HG02852 (cell line): ENCODE measurements around the gene IL22.
"Not testable (repeated sequence)": the region's sequence is repeated elsewhere in the genome, so short reads cannot be mapped to it uniquely, and the experiment has no call there.

Source experiments
- ATAC-seq: cut with Tn5 transposase; IDR thresholded peaks from one replicate; pipeline ENCODE4 v1.9.1; 2021; ENCODE audit warnings: mild to moderate bottlenecking, moderate library complexity; ENCODE audit not compliant: unreplicated experiment

Gene IL22

DNA sequence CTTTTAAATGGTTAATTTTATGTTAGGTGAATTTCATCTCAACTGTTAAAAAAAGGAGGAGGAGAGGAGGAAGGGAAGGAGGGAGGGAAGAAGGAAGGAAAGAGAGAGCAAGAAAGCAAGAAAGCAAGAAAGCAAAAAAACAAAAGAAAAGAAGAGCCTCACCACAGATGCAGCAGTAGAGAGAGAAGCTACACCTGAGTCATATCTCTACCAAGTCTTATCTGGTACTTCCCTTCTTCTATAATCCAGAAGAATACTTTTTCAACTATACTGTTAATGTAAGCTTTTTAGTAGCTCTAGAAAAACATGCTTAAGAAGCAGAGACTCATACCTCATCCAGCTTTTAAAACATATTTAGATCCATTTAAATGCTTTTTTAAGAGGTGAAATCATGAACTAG is 22.2 kb downstream of the IL22 start:
- ATAC-seq: no peak

DNA sequence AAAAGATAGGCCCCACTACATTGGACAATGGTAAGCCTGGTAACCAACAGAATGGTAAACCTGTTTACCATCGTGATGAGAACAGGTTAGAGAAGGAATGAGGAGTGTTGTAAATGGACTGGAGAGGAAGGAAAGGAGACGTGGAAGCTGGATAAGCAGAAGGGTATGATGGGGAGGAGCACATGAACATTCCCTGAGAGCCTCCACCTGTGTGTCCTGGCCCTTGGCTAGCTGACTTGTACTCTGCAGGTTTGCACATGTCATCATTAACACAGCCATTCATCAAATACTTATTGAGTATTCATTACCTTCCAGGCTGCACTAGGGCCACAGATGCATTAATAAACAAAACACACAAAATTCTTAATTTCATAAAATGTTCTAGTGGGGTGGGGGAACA is 23.4 kb downstream of the IL22 start:
- no peak for ATAC-seq

DNA sequence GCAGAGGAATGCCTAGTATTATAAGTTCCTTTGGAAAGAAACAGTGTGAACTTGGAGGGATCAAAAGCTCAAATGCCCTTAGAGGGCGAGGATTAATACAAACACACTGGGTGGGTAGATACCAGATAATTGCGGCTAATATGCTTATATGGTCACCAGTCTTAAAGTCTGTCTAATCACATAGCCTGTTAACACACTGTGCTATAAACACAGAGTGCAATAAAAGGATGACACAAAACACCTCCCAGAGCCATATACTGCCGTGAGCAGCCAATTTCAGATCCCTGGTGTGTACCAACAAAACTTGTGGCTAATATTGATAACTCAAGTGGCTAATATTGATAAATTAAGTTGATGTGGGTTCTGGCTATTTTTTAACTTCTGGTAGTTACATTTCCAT is 26.0 kb downstream of the IL22 start:
- no peak for ATAC-seq

DNA sequence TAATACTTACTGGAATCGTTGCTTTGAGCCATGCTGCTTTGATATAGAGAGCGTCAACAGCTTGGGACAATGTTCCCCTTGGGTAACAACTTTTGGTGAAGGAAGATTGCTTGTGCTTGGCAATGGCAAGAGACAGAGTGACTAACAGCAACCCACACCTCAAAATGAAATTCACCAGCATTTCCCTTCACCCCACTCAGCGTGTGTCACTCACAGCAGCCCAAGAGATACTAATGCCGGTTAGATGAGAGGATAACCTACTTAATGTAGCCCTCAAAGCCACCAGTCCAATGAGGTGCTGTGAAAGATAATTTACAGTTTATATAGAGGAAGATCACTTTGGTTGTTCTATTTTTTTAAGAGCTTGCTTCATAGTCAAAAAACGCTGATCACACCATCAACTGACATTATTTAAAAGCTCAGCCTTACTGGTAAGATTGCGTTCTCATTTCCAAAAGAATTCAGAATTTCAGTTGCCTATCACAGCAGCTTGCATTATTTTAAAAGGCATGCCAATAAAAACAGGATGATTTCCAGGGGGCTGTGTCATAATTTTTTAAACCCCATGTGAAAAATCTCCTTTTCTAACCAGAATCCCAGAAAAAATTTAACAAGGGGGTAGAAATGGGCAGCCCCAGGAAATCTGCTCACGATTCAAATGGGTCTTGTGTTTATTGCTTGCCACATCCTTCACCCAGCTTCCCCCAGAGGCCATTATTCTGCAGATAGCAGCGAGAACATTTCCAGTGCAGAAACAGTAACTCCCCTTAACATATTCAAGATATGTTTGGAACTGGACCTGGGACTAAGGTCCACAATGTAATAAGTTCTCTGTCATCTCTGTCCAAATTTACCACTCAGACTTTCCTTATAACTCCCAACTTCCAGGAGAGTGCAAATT is 27.6 kb downstream of the IL22 start, which contains the start of gene IL26:
Gene IL26, minus strand, starts transcription at position 235 of the 901 bp plus-strand sequence. Its CDS starts 54 bp downstream, at position 181.
- ATAC-seq: no peak

DNA sequence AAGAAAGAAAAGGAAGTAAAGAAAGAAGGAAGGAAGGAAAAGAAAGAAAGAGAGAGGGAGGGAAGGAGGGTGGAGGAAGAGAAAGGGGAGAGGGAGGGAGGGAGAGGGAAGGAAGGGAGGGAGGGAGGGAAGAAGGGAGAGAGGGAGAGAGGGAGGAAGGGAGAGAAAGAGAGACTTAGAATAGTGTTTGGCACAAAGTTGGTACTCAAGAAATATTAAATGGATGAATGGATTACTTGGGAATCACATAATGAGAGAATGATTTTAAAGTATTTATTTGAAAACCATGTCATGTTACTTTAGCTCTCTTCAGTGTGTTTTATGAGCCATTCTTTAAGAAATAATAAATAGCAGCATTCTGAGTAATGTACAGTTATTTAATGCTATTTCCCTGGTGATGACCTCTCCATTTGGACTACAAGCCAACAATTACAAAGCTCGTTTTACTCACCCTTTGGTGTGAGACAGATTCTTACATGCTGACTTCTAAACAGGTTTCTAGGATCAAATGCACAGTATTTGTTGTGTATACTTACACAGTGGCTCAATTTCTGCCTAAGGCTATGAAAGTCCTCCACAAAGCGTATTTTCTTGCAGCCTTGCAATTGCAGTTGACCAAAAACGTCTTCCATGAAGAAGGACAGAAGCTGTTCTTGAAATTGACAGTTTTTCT is 28.7 kb downstream of the IL22 start:
- no peak for ATAC-seq

DNA sequence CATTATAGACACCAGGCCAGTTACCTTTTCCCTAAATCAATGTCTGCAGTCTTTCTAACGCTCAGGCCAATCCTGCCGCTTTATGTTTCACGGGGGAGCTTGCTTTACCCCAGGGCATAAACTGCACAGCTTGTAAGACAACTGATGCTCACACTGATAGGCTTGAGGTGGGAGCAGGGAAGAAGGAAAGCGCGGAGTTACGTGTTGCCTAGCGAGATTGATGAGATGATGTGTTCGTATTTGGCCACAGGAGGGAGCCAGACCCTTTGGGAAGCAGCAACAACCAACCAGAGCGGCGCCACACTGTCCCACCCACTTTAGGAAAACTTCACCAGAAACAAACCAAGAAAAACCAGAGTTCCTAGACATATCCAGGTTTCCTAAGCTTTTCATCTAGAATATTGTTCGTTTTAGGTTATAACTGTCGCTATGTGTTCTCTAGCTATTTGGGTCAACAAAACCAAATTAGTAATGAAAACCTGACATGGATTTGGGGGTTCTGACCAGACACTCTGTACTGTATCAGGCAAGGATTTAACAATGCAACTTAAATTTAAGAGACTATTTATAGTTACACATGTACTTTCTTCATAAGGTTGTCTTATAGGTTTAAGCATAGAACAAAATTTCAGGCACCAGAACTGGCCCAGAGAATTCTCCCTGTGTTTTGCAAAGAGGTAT is 30.2 kb downstream of the IL22 start:
- peak; percentile 89 for ATAC-seq

DNA sequence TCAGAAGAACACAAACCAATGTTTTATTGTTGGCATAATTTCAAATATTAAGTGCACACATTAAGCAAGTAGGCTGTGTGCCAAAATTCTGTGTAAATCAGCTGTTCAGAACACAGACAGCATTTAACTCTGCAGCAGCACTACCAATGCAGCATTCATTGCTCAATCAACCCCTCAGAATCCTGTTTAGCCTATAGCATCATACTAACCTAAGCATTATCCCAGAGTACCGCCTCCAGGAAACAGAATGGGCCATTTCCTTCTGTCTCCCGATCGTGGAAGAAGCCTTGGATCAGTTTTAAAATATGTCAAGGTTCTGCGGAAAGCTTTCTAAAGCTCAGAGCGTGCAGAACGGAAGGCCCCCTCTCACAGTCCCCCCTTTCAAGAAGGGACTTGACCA is 31.1 kb downstream of the IL22 start:
- no peak for ATAC-seq

DNA sequence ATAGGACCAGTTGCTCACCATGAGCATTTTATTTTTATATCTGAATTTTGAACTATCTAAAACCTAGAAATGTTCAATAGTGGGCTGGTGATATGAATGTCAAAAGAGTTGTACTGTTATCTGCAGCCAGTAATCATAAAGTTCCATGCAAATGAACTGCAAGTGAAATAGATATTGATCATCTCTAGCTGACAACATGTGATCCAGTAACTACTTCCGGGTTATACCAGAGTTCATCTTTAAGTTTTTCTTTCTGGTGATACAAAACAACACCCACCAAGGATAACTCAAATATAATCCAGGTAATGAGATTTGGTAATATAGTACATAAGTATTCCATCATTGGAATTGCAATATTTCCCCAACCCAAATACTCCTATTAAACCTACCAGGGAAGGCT is 31.9 kb downstream of the IL22 start:
- ATAC-seq: no peak

DNA sequence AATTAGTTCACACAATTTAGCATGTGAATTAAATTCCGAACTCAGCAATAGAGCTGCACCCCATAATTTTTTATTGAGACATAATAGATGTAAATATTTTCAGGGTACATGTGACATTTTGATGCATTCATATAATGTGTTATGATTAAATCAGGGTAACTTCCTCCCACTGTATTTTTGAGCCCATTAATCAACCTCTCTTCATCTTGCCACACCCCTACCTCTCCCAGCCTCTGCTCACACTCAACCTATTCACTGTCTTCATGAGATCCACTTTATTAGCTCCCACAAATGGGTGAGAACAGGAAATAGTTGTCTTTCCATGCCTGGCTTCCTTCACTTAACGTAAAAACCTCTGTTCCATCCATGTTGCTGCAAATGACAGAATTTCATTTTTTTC is 42.5 kb downstream of the IL22 start:
- ATAC-seq: no peak

DNA sequence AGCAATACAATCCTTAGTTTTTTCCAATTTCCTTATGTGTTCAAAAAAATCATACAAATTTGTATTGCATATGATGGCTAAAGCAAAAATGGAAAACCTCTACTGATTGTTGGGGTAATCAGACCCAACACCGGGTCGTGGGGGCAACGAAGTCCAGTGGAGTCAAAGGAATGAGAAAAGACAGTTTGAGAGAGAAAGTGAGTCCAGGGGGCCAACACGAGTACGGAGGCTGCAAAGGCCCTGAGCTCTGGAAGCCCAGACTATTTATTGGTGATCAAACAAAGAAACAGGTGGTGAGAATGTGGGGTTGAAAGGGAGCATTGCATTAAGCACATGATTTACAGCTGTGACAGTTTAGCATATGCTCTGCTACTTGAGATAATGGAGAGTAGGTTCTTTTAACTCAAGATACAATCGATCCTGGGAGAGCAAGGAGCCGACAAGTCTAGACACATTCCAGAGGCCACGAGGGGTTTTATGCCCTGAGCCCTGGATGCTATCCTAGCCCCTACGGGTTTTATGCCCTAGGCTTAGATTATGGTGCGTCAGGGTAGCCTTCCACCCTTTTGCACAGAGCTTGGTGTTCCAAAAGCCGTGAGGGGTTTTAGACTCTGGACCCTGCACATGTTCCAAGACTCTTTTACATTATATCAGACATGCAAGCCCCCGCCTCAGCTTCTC is 44.2 kb downstream of the IL22 start:
- not testable (repeated sequence) for ATAC-seq

DNA sequence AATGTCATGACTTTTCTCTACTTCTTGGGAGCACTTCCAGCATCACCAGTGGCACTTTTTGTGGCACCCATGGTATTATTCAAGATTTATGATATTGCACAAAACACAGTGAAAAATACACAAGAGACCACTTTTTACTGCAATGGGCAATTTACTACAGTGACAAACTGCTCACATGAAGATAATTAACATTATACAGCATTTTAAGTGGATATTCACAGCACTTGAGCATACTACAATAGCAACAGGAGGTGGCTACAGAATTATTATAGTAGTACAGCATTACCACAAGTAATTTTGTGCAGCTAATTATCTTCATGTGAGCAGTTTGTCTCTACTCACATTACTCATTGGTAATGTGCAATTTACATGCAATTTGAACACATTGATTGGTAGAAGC is 46.1 kb downstream of the IL22 start:
- no peak for ATAC-seq

DNA sequence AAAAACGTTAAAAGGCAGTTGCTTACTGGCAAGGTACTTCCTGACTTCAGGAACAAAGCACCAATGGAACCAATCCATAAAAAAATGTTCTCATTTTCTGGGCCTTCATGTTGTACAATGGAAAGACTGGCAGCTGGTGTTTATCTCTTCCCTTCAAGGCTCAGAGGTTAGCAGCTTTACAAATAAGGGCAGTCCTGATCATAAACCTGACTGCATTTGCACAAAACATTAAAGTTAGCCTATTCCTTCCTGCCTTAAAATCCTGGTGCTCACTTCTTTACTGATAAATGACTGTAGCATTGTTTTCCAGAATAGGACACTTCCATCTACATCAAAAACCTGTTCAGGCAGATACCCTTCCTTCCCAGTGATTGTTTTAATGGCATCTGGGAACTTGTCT is 47.0 kb downstream of the IL22 start:
- no peak for ATAC-seq

DNA sequence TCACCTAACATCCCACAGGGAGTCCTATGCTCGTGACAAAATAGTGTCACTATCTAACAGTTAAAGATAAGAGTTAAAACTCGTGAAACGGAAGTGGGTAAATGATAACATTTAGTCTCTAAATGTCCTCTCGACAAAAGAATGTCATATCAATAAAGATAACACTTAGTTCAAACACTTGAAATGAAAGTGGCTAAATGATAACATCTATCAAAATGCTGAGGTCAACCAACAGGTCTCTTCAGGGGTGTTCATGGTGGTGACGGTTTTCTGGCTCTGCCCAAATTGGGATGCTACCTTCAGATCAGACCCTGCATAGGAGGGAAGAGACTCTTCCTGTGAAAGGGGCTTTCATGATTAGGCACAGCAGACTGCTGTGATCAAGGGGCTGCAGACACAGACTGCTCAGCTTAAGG is 49.9 kb downstream of the IL22 start:
- no peak for ATAC-seq

DNA sequence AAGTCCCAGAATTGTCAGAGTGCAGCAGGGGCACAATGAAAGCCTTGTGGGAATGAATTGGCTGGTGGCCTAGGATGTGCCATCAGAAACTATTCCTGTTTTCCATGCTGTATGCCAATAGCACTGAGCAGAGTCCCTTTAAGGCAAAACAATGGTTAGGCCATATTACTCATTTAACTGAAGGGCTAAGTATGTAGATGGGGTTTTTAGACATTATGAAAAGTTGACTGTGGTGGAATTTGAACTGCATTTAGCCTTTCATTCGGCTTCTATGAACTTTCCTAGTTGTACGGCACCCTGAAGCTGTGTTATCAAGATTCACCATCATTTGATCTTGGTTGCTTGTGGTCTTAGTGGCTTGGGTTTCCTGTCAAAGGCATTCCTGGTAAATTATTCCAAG is 52.5 kb downstream of the IL22 start:
- no peak for ATAC-seq

DNA sequence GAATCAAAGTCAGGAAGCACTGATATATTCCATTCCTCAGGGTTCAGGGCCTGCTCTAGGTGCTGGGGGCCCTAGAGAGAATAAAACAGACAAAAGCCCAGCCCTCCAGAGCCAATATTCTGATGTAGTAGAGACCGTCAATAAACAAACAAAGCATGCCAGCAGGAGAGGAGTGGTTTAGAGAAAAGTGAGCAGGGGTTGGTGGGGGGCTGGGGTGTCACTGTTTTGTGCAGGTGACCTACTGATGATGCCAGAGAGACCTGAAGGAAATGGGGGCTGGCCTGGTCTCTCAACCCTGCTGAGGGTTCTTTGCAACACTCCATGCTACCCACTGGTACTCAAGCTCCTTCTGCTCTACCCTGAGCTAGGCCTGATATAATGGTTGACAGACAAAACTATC is 54.3 kb downstream of the IL22 start:
- ATAC-seq: no peak

DNA sequence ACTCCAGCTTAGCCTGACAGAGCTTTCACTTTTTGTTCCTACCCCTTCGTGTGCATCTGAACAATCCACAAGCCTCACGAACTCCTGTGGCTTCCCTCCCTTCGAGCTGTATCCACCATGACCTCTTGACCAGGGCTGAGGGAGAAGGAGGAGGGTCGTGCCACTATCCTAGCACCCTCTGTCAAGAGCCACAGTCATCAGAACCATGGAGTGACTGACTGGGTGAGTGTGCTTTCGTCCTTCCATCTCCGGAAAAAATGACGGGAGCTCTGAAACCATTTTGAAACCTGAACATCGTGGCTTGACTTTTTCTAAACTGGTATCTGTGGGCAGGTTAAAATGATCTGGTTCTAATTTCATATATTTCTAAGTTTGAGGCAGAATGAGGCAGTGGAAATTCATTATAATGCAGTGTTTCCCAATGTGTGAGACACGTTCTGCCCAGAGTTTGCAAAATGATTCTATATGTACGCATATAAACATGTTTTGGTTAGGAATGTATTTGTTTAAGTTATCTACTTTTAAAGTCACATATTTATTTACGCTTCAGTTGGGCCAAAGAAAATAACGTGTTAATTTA is 54.8 kb downstream of the IL22 start:
- no peak for ATAC-seq
